HG02798 (cell line): ENCODE results near the gene TMEM240.
"Not testable (repeated sequence)": the region's sequence is repeated elsewhere in the genome, so short reads cannot be mapped to it uniquely, and the experiment has no call there.

Experiments
- ATAC-seq: cut with Tn5 transposase; IDR thresholded peaks from one replicate; pipeline ENCODE4 v1.9.1; 2021; ENCODE audit warnings: mild to moderate bottlenecking; ENCODE audit not compliant: unreplicated experiment, poor library complexity

TMEM240 gene

GRCh38 chr1:1527092-1527816, 13.2 kb downstream of the TMEM240 start:
- ATAC-seq: no peak

- ATAC-seq: not testable (repeated sequence)
These were observed 13.9 kb downstream of the TMEM240 start for GRCh38 chr1:1526476-1526875.

DNA sequence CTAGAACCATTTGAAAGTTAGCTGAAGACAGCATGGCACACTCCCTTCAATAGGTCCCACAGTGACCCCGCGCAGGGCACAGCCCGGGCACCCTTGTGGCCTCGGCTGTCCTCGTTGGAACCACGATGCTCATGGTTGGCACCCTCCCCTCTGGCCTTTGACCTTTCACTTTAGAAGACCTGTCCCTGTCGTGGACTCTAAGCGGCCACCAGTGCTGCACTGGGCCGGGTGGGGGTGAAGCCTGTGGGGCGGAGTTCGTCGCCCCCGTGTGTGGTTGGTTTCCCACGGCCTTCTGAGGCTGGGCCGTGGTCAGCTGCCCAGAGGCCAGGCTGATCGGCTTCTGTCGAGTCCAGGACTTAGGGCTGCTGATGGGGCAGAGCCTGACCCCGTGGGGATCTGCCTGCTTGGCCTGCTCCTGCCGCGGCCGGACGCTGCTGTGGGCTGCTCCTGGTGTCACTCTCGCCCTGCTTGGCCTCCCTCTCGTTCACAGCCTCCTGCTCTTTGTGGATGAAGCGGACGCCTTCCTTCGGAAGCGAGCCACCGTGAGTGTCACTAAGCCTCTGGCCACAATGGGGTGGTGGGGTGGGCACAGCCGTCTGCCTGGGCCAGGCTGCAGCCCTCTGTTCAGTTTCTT, 15.6 kb downstream of the TMEM240 start:
- not testable (repeated sequence) for ATAC-seq

- not testable (repeated sequence) for ATAC-seq
These were observed 16.8 kb downstream of the TMEM240 start for GRCh38 chr1:1523651-1524050.

DNA sequence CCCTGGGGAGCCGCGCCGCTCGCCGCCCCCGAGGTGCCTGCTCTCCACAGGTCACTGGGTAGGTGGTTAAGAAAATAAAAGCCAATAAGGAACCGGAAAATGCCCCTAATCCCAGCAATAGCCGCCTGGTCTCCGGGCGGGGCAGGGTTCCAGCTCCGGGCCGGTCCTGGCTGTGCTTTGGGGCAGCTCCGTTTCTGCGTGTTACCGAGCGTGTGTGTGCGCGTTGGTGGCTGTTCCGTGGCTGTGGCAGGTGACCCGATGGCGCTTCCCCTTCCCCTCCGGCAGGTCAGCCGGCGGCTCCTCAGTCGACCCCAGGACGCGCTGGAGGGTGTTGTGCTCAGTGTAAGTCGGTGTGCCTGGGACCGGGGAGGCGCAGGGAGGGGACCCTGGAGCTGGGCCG, 17.2 kb downstream of the TMEM240 start:
- ATAC-seq: not testable (repeated sequence)

GRCh38 chr1:1522536-1522935, 17.9 kb downstream of the TMEM240 start:
- not testable (repeated sequence) for ATAC-seq

DNA sequence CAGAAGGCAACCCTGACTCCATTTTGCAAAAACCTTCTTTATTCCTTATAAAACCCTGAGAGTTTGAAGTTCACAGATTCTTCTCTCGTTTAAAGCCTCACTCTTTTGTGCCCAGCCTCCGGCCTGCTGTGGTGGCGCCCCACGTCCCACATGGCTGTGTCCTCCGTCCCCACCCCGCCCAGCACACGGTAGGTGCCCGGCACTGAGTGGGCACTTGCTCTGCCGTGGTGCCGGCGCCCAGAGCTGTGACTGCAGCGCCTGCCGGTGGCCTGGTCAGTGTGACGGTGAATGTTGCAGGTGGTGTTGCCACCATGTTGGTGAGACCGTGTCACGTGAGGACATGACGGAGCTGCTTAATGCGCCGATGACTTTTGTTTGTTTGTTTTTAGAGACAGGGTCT, 19.1 kb downstream of the TMEM240 start:
- no peak for ATAC-seq

GRCh38 chr1:1519805-1520505, 20.5 kb downstream of the TMEM240 start:
- not testable (repeated sequence) for ATAC-seq

DNA sequence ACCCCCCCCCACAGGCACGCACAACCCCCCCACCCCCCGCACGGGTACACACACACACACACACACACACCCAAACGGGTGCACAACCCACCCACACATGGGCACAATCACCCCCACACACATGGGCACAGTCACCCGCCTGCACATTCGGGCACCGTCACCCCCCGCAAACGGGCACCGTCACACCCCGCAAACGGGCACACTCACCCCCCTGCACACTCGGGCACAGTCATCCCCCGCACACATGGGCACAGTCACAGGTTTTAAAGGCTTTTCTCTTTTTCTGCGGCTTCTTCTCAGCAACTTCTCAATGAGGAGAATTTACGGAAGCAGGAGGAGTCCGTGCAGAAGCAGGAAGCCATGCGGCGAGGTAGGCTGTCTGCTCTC, 21.8 kb downstream of the TMEM240 start:
- ATAC-seq: not testable (repeated sequence)

DNA sequence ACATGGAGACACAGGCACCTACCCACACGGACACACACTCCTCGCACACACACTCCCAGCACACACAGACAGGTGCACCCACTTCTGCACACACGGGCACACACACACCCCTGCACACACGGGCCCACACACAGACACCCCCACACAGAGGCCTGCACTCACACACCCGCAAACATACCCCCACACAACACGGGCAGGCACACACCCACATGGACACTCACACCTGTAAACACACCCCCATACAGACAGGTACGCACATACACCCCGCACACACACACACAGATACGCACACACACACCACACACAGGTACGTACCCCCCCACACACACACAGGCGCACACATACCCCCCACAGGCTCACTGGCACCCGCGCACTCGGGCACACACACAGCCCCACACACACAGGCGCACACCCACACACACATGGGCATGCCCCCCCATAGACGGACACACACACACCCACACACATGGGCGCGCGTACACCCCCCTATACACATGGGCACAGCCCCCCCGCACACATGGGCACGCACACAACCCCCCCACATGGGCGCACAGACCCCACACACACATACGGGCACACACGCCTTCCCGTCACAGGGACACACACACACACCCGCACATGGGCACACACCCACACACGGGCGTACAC, 22.3 kb downstream of the TMEM240 start:
- ATAC-seq: no peak

DNA sequence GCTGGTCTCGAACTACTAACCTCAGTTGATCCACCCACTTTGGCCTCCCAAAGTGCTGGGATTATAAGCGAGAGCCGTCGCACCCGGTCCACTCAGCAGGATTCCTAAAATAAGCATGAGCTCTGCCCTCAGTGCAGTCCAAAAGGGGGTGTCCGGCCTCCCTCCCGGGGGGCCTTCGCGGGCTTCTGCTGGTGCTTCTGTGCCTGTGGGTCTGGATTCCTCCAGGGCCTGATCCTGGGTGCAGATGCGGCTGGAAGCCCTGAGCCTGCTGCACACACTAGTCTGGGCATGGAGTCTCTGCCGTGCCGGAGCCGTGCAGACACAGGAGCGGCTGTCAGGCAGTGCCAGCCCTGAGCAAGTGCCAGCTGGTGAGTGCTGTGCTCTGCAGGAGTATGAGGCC, 23.5 kb downstream of the TMEM240 start:
- ATAC-seq: not testable (repeated sequence)

- ATAC-seq: not testable (repeated sequence)
These were observed 26.0 kb downstream of the TMEM240 start for GRCh38 chr1:1514376-1514775.

GRCh38 chr1:1513675-1514074, 26.7 kb downstream of the TMEM240 start:
- ATAC-seq: not testable (repeated sequence)

DNA sequence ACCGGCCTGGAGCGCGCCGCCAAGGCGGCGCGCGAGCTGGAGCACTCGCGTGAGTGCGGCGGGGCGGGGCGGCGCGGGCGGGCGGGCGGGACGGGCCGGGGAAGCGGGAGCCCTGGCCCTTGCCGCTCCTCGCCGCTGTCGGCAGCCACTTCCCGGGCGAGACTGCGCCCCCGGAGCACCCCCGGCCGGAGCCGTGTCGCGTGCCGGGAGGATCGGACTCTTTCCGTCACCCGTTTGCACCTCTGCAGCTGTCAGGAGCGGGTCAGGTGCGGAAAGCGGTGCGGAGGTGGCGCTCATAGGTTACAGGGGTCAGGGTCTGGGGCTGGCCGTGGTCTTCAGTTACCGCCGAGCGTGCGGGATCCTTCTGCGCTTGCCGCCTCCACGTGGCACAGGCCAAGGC, 28.0 kb downstream of the TMEM240 start:
- not testable (repeated sequence) for ATAC-seq

DNA sequence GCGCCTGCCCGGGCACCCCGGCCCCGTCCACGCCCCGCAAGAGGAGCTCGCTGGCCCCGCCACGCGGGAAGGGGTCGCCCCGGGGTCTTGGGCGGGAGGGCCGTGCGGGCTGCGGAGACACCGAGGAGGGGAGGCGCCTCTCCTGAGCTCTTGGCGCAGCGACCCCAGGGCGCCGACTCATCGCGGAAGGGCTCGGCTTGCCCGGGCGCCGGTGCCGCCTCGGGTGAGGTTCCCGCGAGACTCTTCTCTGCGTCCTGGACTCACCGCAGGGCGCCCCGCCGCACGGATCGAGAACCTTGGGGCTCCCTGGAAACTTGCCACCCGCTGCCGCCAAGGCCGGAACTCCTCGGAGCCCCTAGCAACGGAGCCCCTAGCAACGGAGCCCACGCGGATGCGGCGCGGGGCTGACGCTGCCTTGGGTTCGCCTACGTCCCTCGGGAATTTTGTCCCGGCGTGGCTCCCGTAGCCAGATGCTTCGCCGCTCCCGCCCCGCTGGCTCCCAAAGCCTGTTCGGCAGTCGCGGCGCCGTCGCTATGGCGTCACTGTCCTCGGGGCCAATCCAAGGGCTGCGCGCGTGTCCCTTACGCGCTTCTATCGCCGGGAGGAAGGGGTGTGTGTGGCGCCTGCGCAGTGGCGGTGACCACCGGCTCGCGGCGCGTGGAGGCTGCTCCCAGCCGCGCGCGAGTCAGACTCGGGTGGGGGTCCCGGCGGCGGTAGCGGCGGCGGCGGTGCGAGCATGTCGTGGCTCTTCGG, 28.7 kb downstream of the TMEM240 start, which contains the start of gene ATAD3A:
Gene ATAD3A (plus strand): TSS at position 630 of the 753 bp plus-strand sequence. CDS start 107 bp downstream, at position 737.
- ATAC-seq: peak; percentile 94

DNA sequence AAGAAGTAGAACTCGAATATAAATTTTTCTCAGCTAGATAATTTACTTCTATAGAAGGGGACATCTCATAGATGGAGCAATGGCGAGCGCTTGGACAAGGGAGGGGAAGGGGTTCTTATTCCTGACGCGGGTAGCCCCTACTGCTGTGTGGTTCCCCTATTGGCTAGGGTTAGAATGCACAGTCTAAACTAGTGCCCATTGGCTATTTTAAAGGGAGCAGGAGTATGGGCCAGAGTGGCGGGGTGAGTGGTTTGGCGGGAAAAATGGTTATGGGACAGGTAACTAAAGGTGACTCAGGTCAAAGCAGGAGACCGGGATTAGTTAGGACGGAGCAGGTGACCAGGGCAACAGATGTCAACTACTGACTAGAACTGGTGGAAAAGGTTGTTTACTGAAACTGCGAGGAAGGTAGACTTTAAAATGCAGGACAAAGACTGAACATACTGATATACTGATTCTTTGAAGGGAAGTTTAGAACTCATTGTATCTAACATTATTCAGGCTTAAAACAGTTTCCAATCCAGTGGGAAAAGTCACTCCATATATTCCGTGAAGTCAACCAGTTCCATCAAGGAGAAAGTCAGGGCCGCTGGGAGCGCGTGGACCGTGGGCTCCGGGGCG, 29.4 kb downstream of the TMEM240 start:
- no peak for ATAC-seq

GRCh38 chr1:1509465-1509850, 31.0 kb downstream of the TMEM240 start:
- ATAC-seq: not testable (repeated sequence)

- ATAC-seq: not testable (repeated sequence)
These were observed 31.5 kb downstream of the TMEM240 start for GRCh38 chr1:1508775-1509464.

DNA sequence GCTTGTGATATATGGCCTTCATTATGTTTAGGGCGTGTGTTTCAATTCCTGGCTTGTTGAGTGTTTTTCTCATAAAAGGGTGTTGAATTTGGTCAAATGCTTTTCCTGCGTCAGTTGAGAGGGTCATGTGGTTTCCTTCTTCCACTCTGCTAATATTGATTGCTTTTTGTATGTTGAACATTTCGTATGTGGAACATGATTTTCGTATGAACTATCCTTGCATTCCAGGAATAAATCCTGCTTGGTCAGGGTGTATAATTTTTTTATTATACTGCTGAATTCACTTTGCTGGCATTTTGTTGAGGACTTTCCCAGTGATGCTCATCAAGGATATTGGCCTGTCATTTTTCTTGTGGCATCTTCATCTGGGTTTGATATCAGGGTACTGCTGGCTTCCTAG, 33.1 kb downstream of the TMEM240 start:
- no peak for ATAC-seq
